AG04449 (cell line): ENCODE measurements around the gene GPR87.

Source experiments
- CTCF ChIA-PET: fragments of 350-600 bp; formaldehyde crosslinking; extraction: SDS; loops from one replicate; lab custom pipeline; 2021; ENCODE audit warnings: antibody characterized with exemption; lab: Yijun Ruan, JAX
- POLR2A ChIA-PET: fragments of 400-600, 350-600 bp; formaldehyde crosslinking; extraction: SDS; loops from one replicate; lab custom pipeline; 2020; ENCODE audit warnings: antibody characterized with exemption, inconsistent platforms; lab: Yijun Ruan, JAX
- DNase-seq: peaks from one replicate; pipeline ENCODE4 v3.0.0-alpha.2; 2010; ENCODE audit warnings: low read depth, low spot score
- H3K4me3 ChIP-seq: 2 replicates; pipeline ENCODE4 v1.5.1; 2011; ENCODE audit warnings: low read depth, mild to moderate bottlenecking, control low read depth, low read length
- CTCF ChIP-seq: IDR thresholded peaks from one replicate; pipeline ENCODE4 v1.5.1; 2011; ENCODE audit warnings: mild to moderate bottlenecking, moderate library complexity, low read length, control low read depth, inconsistent platforms; ENCODE audit not compliant: insufficient read depth; ENCODE audit errors: missing control alignments

Gene GPR87

DNA sequence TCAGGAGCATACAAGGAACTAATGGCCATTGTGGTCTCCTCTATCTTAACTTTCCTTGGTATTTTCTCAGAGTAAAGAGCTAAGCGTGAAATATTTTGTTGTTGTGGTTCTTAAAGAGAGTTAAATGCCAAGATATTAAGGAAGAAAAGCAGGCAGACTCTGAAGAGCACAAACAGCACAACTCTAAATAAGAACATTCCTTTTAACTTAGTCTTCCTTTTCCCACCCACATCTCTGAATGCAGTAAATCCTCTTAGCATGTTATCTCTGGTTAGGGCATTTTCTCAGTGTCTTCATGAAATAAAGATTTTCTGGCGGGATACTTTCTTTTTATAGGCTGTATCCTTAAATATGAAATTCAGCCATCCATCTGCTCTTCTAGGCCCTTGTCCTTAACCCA is 1.5 kb downstream of the GPR87 start:
- no peak for DNase-seq
- POLR2A ChIA-PET = no interaction called here
- CTCF ChIA-PET = interaction anchor here (10.6 kb wide), 1 partner anchor 11 kb away, joined by 94 read pairs; the partner anchor contains the start of gene P2RY13
- TF ChIP-seq CTCF = no peak
- H3K4me3 ChIP-seq = no peak overlapping the region

GRCh38 chr3:151314593-151314992 is 2.0 kb downstream of the GPR87 start:
- no peak overlapping the region for H3K4me3 ChIP-seq
- TF ChIP-seq CTCF = no peak
- POLR2A ChIA-PET = no interaction called here
- CTCF ChIA-PET = interaction anchor here (10.6 kb wide), 1 partner anchor 12 kb away, joined by 94 read pairs; the partner anchor contains the start of gene P2RY13
- no peak for DNase-seq

GRCh38 chr3:151314137-151314536 is 2.5 kb downstream of the GPR87 start:
- ChIA-PET POLR2A (no interaction called here), CTCF (interaction anchor here (10.6 kb wide), 1 partner anchor 12 kb away, joined by 94 read pairs; the partner anchor contains the start of gene P2RY13)
- H3K4me3 ChIP-seq = no peak overlapping the region
- DNase-seq = no peak
- no peak for TF ChIP-seq CTCF

GRCh38 chr3:151312972-151313371 is 3.6 kb downstream of the GPR87 start:
- no peak for DNase-seq
- no peak overlapping the region for H3K4me3 ChIP-seq
- ChIA-PET POLR2A (no interaction called here), CTCF (interaction anchor here (1.3 to 10.6 kb wide), 2 partner anchors 13 to 21 kb away, joined by 5 to 94 read pairs; partner anchors contain the start of gene P2RY13)
- no peak for TF ChIP-seq CTCF

GRCh38 chr3:151309566-151309965 is 7.1 kb downstream of the GPR87 start:
- H3K4me3 ChIP-seq = no peak overlapping the region
- no peak for TF ChIP-seq CTCF
- POLR2A ChIA-PET = no interaction called here
- no peak for DNase-seq
- CTCF ChIA-PET = interaction anchor here (1.1 to 10.6 kb wide), 2 partner anchors 17 to 141 kb away, joined by 3 to 94 read pairs; partner anchors contain the start of gene P2RY13

DNA sequence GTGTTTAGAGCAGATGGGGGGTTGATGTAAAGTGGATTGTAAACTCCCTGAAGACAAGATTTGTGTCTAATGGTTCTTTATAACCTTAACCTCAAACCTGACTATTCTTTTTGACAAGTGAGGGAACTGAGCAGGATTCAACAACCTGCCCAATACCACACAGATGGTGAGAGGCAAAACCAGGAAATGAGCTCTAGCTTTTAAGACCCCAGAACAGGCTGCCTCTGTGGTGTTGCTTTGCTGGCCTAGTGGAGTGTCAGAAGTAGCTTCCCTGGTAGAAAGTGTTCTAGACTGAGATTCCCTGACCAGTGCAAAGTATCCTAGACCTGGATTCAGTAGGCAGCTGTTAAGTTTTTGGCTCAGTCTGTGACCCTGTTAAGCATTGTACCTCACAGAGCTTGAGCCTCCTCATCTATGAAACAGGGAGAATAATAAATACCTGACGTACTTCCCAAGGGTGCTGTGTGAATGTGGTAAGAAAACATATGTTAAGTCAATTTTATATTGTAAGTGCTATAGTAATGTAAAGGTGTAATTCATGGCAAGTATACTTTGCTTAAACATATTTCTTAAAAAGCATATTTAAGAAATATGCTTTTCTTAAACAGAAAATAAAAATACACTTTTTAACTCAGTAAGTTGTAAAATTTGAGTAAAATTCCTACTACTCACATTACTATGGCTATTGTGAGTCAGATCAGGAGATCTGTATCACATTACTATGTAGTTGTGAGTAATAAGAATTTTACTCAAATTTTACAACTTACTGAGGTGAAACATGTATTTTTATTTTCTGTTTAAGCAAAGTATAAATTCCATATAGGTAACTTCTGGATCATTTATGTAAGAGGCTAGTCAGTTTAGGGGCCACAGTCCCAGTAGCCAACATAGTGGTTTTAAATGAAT is 8.8 kb downstream of the GPR87 start:
- ChIA-PET POLR2A (no interaction called here), CTCF (interaction anchor here (0.8 to 2.7 kb wide), 7 partner anchors 13 to 609 kb away, joined by 3 to 22 read pairs (median 3); no protein-coding TSS in a partner anchor)
- no peak for TF ChIP-seq CTCF

More for the DNA sequence above, 8.8 kb downstream of the GPR87 start:
- H3K4me3 ChIP-seq = no peak overlapping the region
- no peak for DNase-seq
